Type B pancreatic cell (in vitro differentiated cells): ENCODE measurements around the gene ZNF431. TPM values are rescaled to one million over a fixed set of nuclear protein-coding genes. Genes with fewer than 3 reads are reported as not detected.

ENCODE experiments used
- DNase-seq: peaks from one replicate; pipeline ENCODE4 v3.0.0; 2021; ENCODE audit warnings: mixed read lengths; ENCODE audit not compliant: unreplicated experiment; ENCODE audit errors: extremely low spot score
- H3K27ac Mint-ChIP-seq: 2 replicates; pipeline ENCODE4 v1.8.0; 2021; ENCODE audit warnings: mild to moderate bottlenecking, mixed read lengths
- H3K27me3 Mint-ChIP-seq: 2 replicates; pipeline ENCODE4 v1.8.0; 2021; ENCODE audit warnings: mixed read lengths
- H3K36me3 Mint-ChIP-seq: 2 replicates; pipeline ENCODE4 v1.8.0; 2021; ENCODE audit warnings: mixed read lengths
- H3K4me1 Mint-ChIP-seq: one replicate; pipeline ENCODE4 v1.8.0; 2021; ENCODE audit warnings: mixed read lengths; ENCODE audit not compliant: unreplicated experiment
- H3K4me3 Mint-ChIP-seq: 2 replicates; pipeline ENCODE4 v1.8.0; 2021; ENCODE audit warnings: mild to moderate bottlenecking, mixed read lengths
- H3K9me3 Mint-ChIP-seq: 2 replicates; pipeline ENCODE4 v1.8.0; 2021; ENCODE audit warnings: mixed read lengths
- CTCF ChIP-seq: fragments of 200-600 bp; sonication (generic); conservative IDR thresholded peaks from 2 replicates; pipeline ENCODE4 v1.5.0; 2021; ENCODE audit warnings: antibody characterized with exemption, mild to moderate bottlenecking
- long read RNA-seq: library from polyadenylated mRNA; unstranded; transcript quantifications from one replicate; pipeline ENCODE4 v2.0.0, GENCODE V29; 2020
- total RNA-seq: library from RNA; stranded (reverse); gene quantifications from 2 replicates; pipeline ENCODE4 v1.2.1, GENCODE V29; 2021; ENCODE audit warnings: low replicate concordance

Gene ZNF431
- 38.0 and 40.6 TPM in 2 replicates for total RNA-seq
- long read RNA-seq, full-length matches to known transcripts: 10 of 40 reads
- long read RNA-seq, partial matches to known transcripts: 1 of 40 reads
- long read RNA-seq, other reads (novel, unspliced or antisense): 29 of 40 reads

GRCh38 chr19:21141787-21142464 lies at the start of gene ZNF431:
TSS of gene ZNF431 (plus strand) at chr19:21142040. CDS start at chr19:21142184, 144 bp downstream.
- Mint-ChIP-seq H3K27ac (peak within 1 kb of the TSS; percentile 99), H3K9me3 (peaks cover 8% of the 10 kb centered on the region), H3K27me3 (no peaks in the 10 kb centered on the region), H3K4me1 (peaks cover 5% of the 10 kb centered on the region), H3K4me3 (peak within 1 kb of the TSS; percentile 99), H3K36me3 (peaks cover 41% of the 10 kb centered on the region)
- peak; percentile 88 for DNase-seq
- TF ChIP-seq CTCF: no peak

- Mint-ChIP-seq H3K9me3 (peaks cover 7% of the 10 kb centered on the region), H3K27me3 (no peaks in the 10 kb centered on the region), H3K27ac (peak overlapping the region; percentile 55), H3K4me1 (peaks cover 22% of the 10 kb centered on the region), H3K4me3 (no peak overlapping the region), H3K36me3 (peaks cover 47% of the 10 kb centered on the region)
- no peak for DNase-seq
- no peak for TF ChIP-seq CTCF
These were observed 49.7 kb upstream of the ZNF431 start for GRCh38 chr19:21092109-21092508.

DNA sequence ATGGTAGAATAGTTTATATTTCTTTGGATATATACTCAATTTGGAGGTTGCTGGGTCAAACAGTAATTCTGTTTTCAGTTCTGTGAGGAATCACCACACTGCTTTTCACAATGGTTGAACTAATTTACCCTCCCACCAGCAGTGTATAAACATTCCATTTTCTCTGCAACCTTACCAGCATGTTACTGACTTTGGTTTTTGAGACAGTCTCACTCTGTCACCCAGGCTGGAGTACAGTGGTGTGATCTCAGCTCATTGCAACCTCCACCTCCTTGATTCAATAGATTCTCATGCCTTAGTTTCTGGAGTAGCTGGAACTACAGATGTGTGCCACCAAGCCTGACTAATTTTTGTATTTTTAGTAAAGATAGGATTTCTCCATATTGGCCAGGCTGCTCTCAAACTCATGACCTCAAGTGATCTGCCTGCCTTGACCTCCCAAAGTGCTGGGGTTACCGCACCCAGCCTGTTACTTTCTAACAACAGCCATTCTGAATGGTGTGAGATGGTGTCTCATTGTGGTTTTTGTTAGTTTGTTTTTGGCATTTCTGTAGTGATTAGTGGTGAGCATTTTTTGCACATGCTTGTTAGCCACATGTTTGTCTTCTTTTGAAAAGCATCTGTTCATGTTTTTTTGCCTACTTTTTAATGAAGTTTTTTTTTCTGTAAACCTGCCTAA lies 47.4 kb upstream of the ZNF431 start:
- DNase-seq: no peak
- Mint-ChIP-seq H3K9me3 (peaks cover 7% of the 10 kb centered on the region), H3K27ac (peak overlapping the region; percentile 46), H3K4me1 (peaks cover 11% of the 10 kb centered on the region), H3K36me3 (peaks cover 58% of the 10 kb centered on the region), H3K27me3 (no peaks in the 10 kb centered on the region), H3K4me3 (no peak overlapping the region)
- no peak for TF ChIP-seq CTCF

DNA sequence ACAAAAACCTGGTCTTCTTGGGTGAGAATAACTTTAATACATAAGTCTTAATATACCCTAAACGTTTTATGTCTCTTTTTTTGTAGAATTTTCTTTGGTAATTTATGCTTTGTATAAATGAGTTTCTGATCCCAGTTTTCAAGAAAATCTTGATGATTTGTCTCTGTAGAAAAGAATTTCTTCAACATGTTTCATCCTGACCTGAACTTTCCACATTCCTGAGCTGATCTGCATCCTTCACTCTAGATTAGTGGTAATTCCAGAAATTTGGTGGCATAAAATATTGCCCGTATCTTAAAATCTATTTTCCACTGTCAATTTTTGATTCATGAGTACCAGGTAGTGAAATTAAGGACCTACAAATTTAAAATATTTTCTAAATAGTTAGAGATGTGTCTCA lies 43.5 kb upstream of the ZNF431 start:
- Mint-ChIP-seq H3K4me1 (no peaks in the 10 kb centered on the region), H3K9me3 (peaks cover 7% of the 10 kb centered on the region), H3K27ac (peak overlapping the region; percentile 30), H3K4me3 (peak overlapping the region; percentile 11), H3K36me3 (peaks cover 55% of the 10 kb centered on the region), H3K27me3 (no peaks in the 10 kb centered on the region)
- DNase-seq: no peak
- no peak for TF ChIP-seq CTCF

DNA sequence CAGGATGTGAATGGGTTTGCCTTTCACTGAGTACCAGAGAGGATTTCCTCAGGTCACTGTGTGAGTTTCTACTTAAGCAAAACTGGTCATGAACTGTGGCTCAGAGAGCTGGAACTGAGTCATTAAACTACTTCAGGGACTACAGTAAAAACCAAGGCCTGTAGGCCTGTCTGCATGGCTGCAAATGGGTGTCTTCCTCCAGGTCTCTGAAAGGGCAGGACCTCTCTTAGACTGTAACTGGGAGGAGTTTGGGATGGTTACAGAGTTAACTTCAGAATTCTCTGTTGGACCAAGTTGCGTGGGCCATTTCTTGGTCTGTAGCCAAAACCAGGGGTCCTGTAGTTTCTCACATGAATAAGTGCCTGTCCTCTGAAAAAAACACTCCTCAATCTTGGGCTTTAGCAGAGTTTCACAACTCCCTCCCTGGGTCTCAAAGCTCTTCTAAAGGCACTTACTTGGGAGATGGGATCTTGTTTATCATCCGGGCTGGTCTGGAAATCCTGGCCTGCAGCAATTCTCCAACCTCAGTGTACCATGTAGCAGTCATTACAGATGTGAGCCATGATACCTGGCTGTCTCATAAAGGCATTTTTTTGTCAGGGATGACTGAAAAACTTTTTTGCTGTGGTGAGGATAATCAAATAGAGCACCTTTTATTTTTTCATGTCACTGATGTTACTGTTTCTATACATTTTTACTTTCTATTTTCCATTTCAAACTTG lies 40.2 kb upstream of the ZNF431 start:
- H3K4me1 Mint-ChIP-seq: no peaks in the 10 kb centered on the region
- no peak overlapping the region for H3K27ac Mint-ChIP-seq
- H3K9me3 Mint-ChIP-seq: no peaks in the 10 kb centered on the region
- no peak for DNase-seq
- no peaks in the 10 kb centered on the region for H3K27me3 Mint-ChIP-seq
- TF ChIP-seq CTCF: no peak
- peaks cover 42% of the 10 kb centered on the region for H3K36me3 Mint-ChIP-seq
- no peak overlapping the region for H3K4me3 Mint-ChIP-seq
